ENCODE data around the gene BANF2. TPM values are rescaled to one million over a fixed set of nuclear protein-coding genes. Genes with fewer than 3 reads are reported as not detected.

BANF2 gene
- total RNA-seq, 1 experiment from 2014 or later: not detected

- no TSS peak for BruUV-seq (replicated peaks)
- no peak overlapping the region for H2AFZ ChIP-seq (ENCODE audit: low read length)
- TF ChIP-seq EZH2phosphoT487 (IDR thresholded peaks at IDR 0.05; ENCODE audit: borderline replicate concordance, low read length) (no peak), EZH2 (IDR thresholded peaks at IDR 0.05; ENCODE audit: low read length, unreplicated experiment) (no peak), CTCF (conservative IDR thresholded peaks at IDR 0.05; ENCODE audit: low read depth, low read length) (no peak)
- no peaks in the 10 kb centered on the region for H3K27me3 ChIP-seq (ENCODE audit: low read length)
- ChIA-PET CTCF (no interaction called here), POLR2A (ENCODE audit: unreplicated experiment) (no interaction called here)
- H3K4me3 ChIP-seq (ENCODE audit: low read length): no peak overlapping the region
- H3K9me2 ChIP-seq (replicated peaks; ENCODE audit: low read length): no peaks in the 10 kb centered on the region
- H3F3A ChIP-seq (ENCODE audit: low read length, unreplicated experiment): no peaks in the 10 kb centered on the region
- intact Hi-C loops (cut with micrococcal nuclease): no loop called here
- peaks cover 13% of the 10 kb centered on the region for H3K4me1 ChIP-seq (ENCODE audit: insufficient read depth, low read length)
- H3K27ac ChIP-seq (ENCODE audit: low read length): no peak overlapping the region
- no peaks in the 10 kb centered on the region for H3K36me3 ChIP-seq (ENCODE audit: low read depth, low read length)
- no peak overlapping the region for H3K9ac ChIP-seq (ENCODE audit: low read length)
- H3K4me2 ChIP-seq (ENCODE audit: low read length): no peak overlapping the region
- ATAC-seq (no peak), DNase-seq (no peak)
- no peaks in the 10 kb centered on the region for H4K20me1 ChIP-seq (ENCODE audit: low read length)
- no peaks in the 10 kb centered on the region for H3K79me2 ChIP-seq (ENCODE audit: low read length)
- H3K9me3 ChIP-seq (ENCODE audit: low read length): no peaks in the 10 kb centered on the region
These were observed 34.1 kb downstream of the BANF2 start for GRCh38 chr20:17733767-17734304.

GRCh38 chr20:17734374-17734773 is 34.6 kb downstream of the BANF2 start:
- ATAC-seq (no peak), DNase-seq (no peak)
- Histone ChIP-seq H3K36me3 (ENCODE audit: low read depth, low read length) (no peaks in the 10 kb centered on the region), H3F3A (ENCODE audit: low read length, unreplicated experiment) (no peaks in the 10 kb centered on the region), H3K9me2 (replicated peaks; ENCODE audit: low read length) (no peaks in the 10 kb centered on the region), H3K27me3 (ENCODE audit: low read length) (no peaks in the 10 kb centered on the region), H3K27ac (ENCODE audit: low read length) (no peak overlapping the region), H3K4me2 (ENCODE audit: low read length) (no peak overlapping the region), H3K9ac (ENCODE audit: low read length) (no peak overlapping the region), H3K4me1 (ENCODE audit: insufficient read depth, low read length) (peaks cover 13% of the 10 kb centered on the region), H4K20me1 (ENCODE audit: low read length) (no peaks in the 10 kb centered on the region), H3K4me3 (ENCODE audit: low read length) (no peak overlapping the region), H2AFZ (ENCODE audit: low read length) (no peak overlapping the region), H3K9me3 (ENCODE audit: low read length) (no peaks in the 10 kb centered on the region), H3K79me2 (ENCODE audit: low read length) (no peaks in the 10 kb centered on the region)
- no peak for TF ChIP-seq CTCF (conservative IDR thresholded peaks at IDR 0.05; ENCODE audit: low read depth, low read length)
- TF ChIP-seq EZH2 (IDR thresholded peaks at IDR 0.05; ENCODE audit: low read length, unreplicated experiment): no peak
- TF ChIP-seq EZH2phosphoT487 (IDR thresholded peaks at IDR 0.05; ENCODE audit: borderline replicate concordance, low read length): no peak
- intact Hi-C loops (cut with micrococcal nuclease): no loop called here
- BruUV-seq (replicated peaks): no TSS peak
- ChIA-PET CTCF (no interaction called here), POLR2A (ENCODE audit: unreplicated experiment) (no interaction called here)

- peak overlapping the region; percentile 36; the same call in 1 of the 2 replicates for H3K4me2 ChIP-seq (ENCODE audit: low read length)
- H3K4me1 ChIP-seq (ENCODE audit: insufficient read depth, low read length): peaks cover 13% of the 10 kb centered on the region
- no peaks in the 10 kb centered on the region for H3K27me3 ChIP-seq (ENCODE audit: low read length)
- H2AFZ ChIP-seq (ENCODE audit: low read length): peak overlapping the region; percentile 65
- no peaks in the 10 kb centered on the region for H3F3A ChIP-seq (ENCODE audit: low read length, unreplicated experiment)
- DNase-seq (peak; percentile 85), ATAC-seq (peak; percentile 92)
- no peak overlapping the region; the same call in 1 of the 2 replicates for H3K9ac ChIP-seq (ENCODE audit: low read length)
- intact Hi-C loops (cut with micrococcal nuclease): loop anchor here (1.0 kb wide), 1 partner anchor 53 kb away; the partner anchor contains the start of gene RRBP1
- TF ChIP-seq CTCF (conservative IDR thresholded peaks at IDR 0.05; ENCODE audit: low read depth, low read length) (no peak), EZH2 (IDR thresholded peaks at IDR 0.05; ENCODE audit: low read length, unreplicated experiment) (no peak), EZH2phosphoT487 (IDR thresholded peaks at IDR 0.05; ENCODE audit: borderline replicate concordance, low read length) (no peak)
- ChIA-PET CTCF (interaction anchor here (0.6 kb wide), 1 partner anchor 53 kb away, joined by 3 read pairs; no protein-coding TSS in a partner anchor), POLR2A (ENCODE audit: unreplicated experiment) (no interaction called here)
- no peaks in the 10 kb centered on the region for H3K79me2 ChIP-seq (ENCODE audit: low read length)
- H3K36me3 ChIP-seq (ENCODE audit: low read depth, low read length): no peaks in the 10 kb centered on the region
- H3K27ac ChIP-seq (ENCODE audit: low read length): peak overlapping the region; percentile 35
- no TSS peak for BruUV-seq (replicated peaks)
- no peaks in the 10 kb centered on the region for H3K9me2 ChIP-seq (replicated peaks; ENCODE audit: low read length)
- no peaks in the 10 kb centered on the region for H4K20me1 ChIP-seq (ENCODE audit: low read length)
- H3K4me3 ChIP-seq (ENCODE audit: low read length): no peak overlapping the region
- no peaks in the 10 kb centered on the region for H3K9me3 ChIP-seq (ENCODE audit: low read length)
These were observed 35.5 kb downstream of the BANF2 start for GRCh38 chr20:17735206-17735804.

Data from PC-3 (cell line).